Measurements from ENCODE around the gene A1BG.

- TF ChIP-seq CTCF (conservative IDR thresholded peaks at IDR 0.05): no peak
- no peak for TF ChIP-seq ZFX (IDR thresholded peaks at IDR 0.05)
These were observed 15.5 kb upstream of the A1BG start for GRCh38 chr19:58368561-58369360.
